ENCODE results near the gene RSRC1. TPM values are rescaled to one million over a fixed set of nuclear protein-coding genes. Genes with fewer than 3 reads are reported as not detected.
A peak's percentile ranks its signal among the peaks of the same experiment; 100 is the strongest.
"Not testable (repeated sequence)": the region's sequence is repeated elsewhere in the genome, so short reads cannot be mapped to it uniquely, and the experiment has no call there.

The RSRC1 gene, protein sequence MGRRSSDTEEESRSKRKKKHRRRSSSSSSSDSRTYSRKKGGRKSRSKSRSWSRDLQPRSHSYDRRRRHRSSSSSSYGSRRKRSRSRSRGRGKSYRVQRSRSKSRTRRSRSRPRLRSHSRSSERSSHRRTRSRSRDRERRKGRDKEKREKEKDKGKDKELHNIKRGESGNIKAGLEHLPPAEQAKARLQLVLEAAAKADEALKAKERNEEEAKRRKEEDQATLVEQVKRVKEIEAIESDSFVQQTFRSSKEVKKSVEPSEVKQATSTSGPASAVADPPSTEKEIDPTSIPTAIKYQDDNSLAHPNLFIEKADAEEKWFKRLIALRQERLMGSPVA
- total RNA-seq (10 to 100 TPM; 35.4 to 43.3 TPM), polyA plus RNA-seq (32.9 TPM)

GRCh38 chr3:158109804-158110657 lies at the start of gene RSRC1:
RSRC1 (plus strand) TSS chr3:158110089; CDS start chr3:158122105, 12,016 bp downstream.
- POLR2A ChIA-PET, result interaction anchor here (0.6 to 1.7 kb wide), 3 partner anchors 14 to 31 kb away, joined by 3 to 9 read pairs (median 3); no protein-coding TSS in a partner anchor
- peaks cover 31% of the 10 kb centered on the region for H3K27me3 ChIP-seq (ENCODE audit: insufficient read depth, low read length, poor library complexity, severe bottlenecking)
- H3K27ac ChIP-seq (ENCODE audit: low read depth, low read length), result peak within 1 kb of the TSS; percentile 78
- Mint-ChIP-seq H3K9me3 (peaks cover 11 to 20% (median 16%) of the 10 kb centered on the region in 5 donors), H3K4me3 (peak within 1 kb of the TSS; percentile 88 to 97 (median 94)), H3K36me3 (peaks cover 1 to 23% (median 13%) of the 10 kb centered on the region in 3 donors), H3K27me3 (peaks cover 39 to 44% of the 10 kb centered on the region in 2 donors), H3K27ac (peak within 1 kb of the TSS; percentile 55 to 92 (median 86)), H3K4me1 (peaks cover 54 to 80% (median 75%) of the 10 kb centered on the region in 3 donors)
- H3K9me3 ChIP-seq (ENCODE audit: low read length), result no peaks in the 10 kb centered on the region
- peak; percentile 68 to 86 (median 73) for DNase-seq
- CTCF ChIA-PET, result interaction anchor here (1.4 to 1.9 kb wide), 2 partner anchors 10 to 15 kb away, joined by 4 read pairs; no protein-coding TSS in a partner anchor
- H3K36me3 ChIP-seq (ENCODE audit: insufficient read depth, low read length), result no peaks in the 10 kb centered on the region
- H3K4me1 ChIP-seq (ENCODE audit: insufficient read depth, low read length), result peaks cover 44% of the 10 kb centered on the region
- H3K4me3 ChIP-seq (ENCODE audit: low read length), result peak within 1 kb of the TSS; percentile 95

GRCh38 chr3:158065574-158065973 lies 44.3 kb upstream of the RSRC1 start:
- CTCF ChIA-PET; H3K9me3 ChIP-seq (ENCODE audit: low read length); H3K4me3 Mint-ChIP-seq; H3K27me3 ChIP-seq (ENCODE audit: insufficient read depth, low read length, poor library complexity, severe bottlenecking); H3K4me3 ChIP-seq (ENCODE audit: low read length); POLR2A ChIA-PET; H3K27ac ChIP-seq (ENCODE audit: low read depth, low read length); H3K27ac Mint-ChIP-seq; H3K4me1 Mint-ChIP-seq; H3K36me3 ChIP-seq (ENCODE audit: insufficient read depth, low read length); H3K9me3 Mint-ChIP-seq; DNase-seq; H3K36me3 Mint-ChIP-seq; H3K4me1 ChIP-seq (ENCODE audit: insufficient read depth, low read length): not testable (repeated sequence)
- H3K27me3 Mint-ChIP-seq, result peaks cover 3 to 53% of the 10 kb centered on the region in 2 donors

GRCh38 chr3:158072790-158073189 lies 37.1 kb upstream of the RSRC1 start:
- H3K9me3 ChIP-seq (ENCODE audit: low read length), result no peaks in the 10 kb centered on the region
- peaks cover 6% of the 10 kb centered on the region for H3K27me3 ChIP-seq (ENCODE audit: insufficient read depth, low read length, poor library complexity, severe bottlenecking)
- no peak overlapping the region for H3K4me3 Mint-ChIP-seq
- H3K27me3 Mint-ChIP-seq, result peaks cover 13 to 38% of the 10 kb centered on the region in 2 donors
- CTCF ChIA-PET, result no interaction called here
- no peaks in the 10 kb centered on the region for H3K36me3 ChIP-seq (ENCODE audit: insufficient read depth, low read length)
- H3K27ac ChIP-seq (ENCODE audit: low read depth, low read length), result no peak overlapping the region
- H3K27ac Mint-ChIP-seq, result no peak overlapping the region
- H3K9me3 Mint-ChIP-seq, result no peaks in the 10 kb centered on the region
- H3K4me1 ChIP-seq (ENCODE audit: insufficient read depth, low read length), result no peaks in the 10 kb centered on the region
- no peak overlapping the region for H3K4me3 ChIP-seq (ENCODE audit: low read length)
- DNase-seq, result no peak
- no peaks in the 10 kb centered on the region for H3K4me1 Mint-ChIP-seq
- POLR2A ChIA-PET, result no interaction called here
- H3K36me3 Mint-ChIP-seq, result no peaks in the 10 kb centered on the region

DNA sequence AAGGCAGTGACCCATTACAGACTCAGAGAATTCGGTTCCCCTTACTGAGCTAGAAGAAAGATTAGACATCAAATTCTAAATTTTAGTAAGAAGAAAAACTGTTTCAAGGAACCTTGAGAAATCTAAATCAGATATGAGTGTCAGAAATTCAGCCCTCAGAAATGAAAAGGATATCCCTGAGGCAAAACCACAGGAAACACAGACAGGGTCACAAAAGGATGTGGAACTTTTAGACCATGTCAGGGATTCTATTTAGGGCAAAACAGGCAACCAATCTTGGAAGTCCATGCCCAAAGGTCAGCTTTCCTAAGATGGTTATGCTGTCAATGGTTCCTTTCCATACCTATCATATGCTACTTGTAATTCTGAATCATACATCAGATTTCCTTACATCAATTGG lies 35.3 kb upstream of the RSRC1 start:
- ChIA-PET CTCF (no interaction called here), POLR2A (no interaction called here)
- Histone ChIP-seq H3K9me3 (ENCODE audit: low read length) (no peaks in the 10 kb centered on the region), H3K4me3 (ENCODE audit: low read length) (no peak overlapping the region), H3K4me1 (ENCODE audit: insufficient read depth, low read length) (no peaks in the 10 kb centered on the region), H3K27me3 (ENCODE audit: insufficient read depth, low read length, poor library complexity, severe bottlenecking) (peaks cover 6% of the 10 kb centered on the region), H3K27ac (ENCODE audit: low read depth, low read length) (no peak overlapping the region), H3K36me3 (ENCODE audit: insufficient read depth, low read length) (no peaks in the 10 kb centered on the region)
- Mint-ChIP-seq H3K36me3 (no peaks in the 10 kb centered on the region), H3K27ac (no peak overlapping the region), H3K4me1 (no peaks in the 10 kb centered on the region), H3K9me3 (no peaks in the 10 kb centered on the region), H3K27me3 (peaks cover 13 to 40% of the 10 kb centered on the region in 2 donors), H3K4me3 (no peak overlapping the region)
- no peak for DNase-seq

DNA sequence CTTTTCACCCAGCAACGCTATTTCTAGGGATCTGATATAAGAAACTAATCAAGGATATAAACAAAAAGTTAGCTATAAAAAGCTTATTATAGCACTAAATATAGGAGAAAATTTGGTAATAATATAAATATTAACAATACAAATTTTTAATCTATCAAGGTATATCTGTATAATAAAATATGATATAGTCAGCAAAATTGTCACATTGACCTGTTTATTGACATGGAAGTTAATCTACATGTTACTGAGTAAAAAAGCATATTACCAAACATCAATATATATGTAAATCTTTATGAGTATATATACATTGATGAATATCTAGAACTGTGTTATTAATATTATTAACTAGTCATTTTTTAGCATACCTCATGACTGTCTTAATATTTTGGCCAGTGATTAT lies 30.3 kb upstream of the RSRC1 start:
- Histone ChIP-seq H3K4me1 (ENCODE audit: insufficient read depth, low read length) (no peaks in the 10 kb centered on the region), H3K9me3 (ENCODE audit: low read length) (no peaks in the 10 kb centered on the region), H3K36me3 (ENCODE audit: insufficient read depth, low read length) (no peaks in the 10 kb centered on the region), H3K27me3 (ENCODE audit: insufficient read depth, low read length, poor library complexity, severe bottlenecking) (no peaks in the 10 kb centered on the region), H3K4me3 (ENCODE audit: low read length) (no peak overlapping the region), H3K27ac (ENCODE audit: low read depth, low read length) (no peak overlapping the region)
- no peak for DNase-seq
- H3K27me3 Mint-ChIP-seq, result peaks cover 16 to 37% of the 10 kb centered on the region in 2 donors
- no peaks in the 10 kb centered on the region for H3K4me1 Mint-ChIP-seq
- no peaks in the 10 kb centered on the region for H3K36me3 Mint-ChIP-seq
- H3K27ac Mint-ChIP-seq, result no peak overlapping the region
- ChIA-PET CTCF (no interaction called here), POLR2A (no interaction called here)
- H3K9me3 Mint-ChIP-seq, result no peaks in the 10 kb centered on the region
- no peak overlapping the region for H3K4me3 Mint-ChIP-seq

GRCh38 chr3:158084651-158085050 lies 25.2 kb upstream of the RSRC1 start:
- Mint-ChIP-seq H3K27ac (no peak overlapping the region), H3K36me3 (no peaks in the 10 kb centered on the region), H3K4me1 (no peaks in the 10 kb centered on the region), H3K27me3 (peaks cover 18 to 48% of the 10 kb centered on the region in 2 donors), H3K9me3 (peaks cover 0 to 1% (median 0%) of the 10 kb centered on the region in 5 donors), H3K4me3 (no peak overlapping the region)
- ChIA-PET POLR2A (no interaction called here), CTCF (no interaction called here)
- H3K9me3 ChIP-seq (ENCODE audit: low read length), result no peaks in the 10 kb centered on the region
- H3K4me3 ChIP-seq (ENCODE audit: low read length), result no peak overlapping the region
- no peak for DNase-seq
- H3K27ac ChIP-seq (ENCODE audit: low read depth, low read length), result no peak overlapping the region
- no peaks in the 10 kb centered on the region for H3K27me3 ChIP-seq (ENCODE audit: insufficient read depth, low read length, poor library complexity, severe bottlenecking)
- no peaks in the 10 kb centered on the region for H3K4me1 ChIP-seq (ENCODE audit: insufficient read depth, low read length)
- no peaks in the 10 kb centered on the region for H3K36me3 ChIP-seq (ENCODE audit: insufficient read depth, low read length)

DNA sequence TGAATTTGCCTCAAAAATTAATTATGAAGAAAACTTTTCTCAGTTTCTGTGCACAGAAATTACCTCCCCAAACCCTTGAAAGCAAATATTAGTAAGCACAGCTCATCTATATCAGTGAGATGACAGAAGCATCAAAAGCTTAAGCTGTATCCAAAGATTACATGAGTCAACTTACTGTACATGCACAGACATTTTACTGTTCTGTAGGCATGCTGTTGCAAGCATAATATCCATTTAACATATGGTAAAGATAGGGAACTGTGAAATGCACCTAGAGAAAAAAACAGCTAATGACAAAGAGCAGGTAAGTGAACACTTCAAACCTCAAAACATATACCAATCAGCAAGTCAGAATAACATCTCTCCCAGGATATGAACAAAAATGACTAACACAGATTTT lies 24.5 kb upstream of the RSRC1 start:
- CTCF ChIA-PET, result no interaction called here

DNA sequence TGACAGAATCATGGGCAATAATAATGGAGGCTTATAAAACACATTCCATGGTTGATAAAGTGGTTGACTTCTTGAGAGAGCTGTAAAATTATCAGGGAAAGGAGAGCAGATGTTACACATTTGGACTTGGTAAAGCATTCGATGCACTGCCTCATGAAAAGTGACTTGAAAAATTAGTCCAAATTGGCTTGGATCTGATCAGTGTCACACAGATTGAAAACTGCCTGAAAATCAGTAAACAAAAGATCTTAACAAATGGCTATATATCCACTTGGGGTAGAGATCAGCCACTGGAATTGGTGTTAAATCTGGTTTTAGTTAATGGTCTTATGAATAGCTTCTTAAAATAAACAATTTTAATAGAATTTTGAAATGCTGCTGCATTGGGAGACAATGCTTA lies 24.0 kb upstream of the RSRC1 start:
- Histone ChIP-seq H3K4me1 (ENCODE audit: insufficient read depth, low read length) (no peaks in the 10 kb centered on the region), H3K36me3 (ENCODE audit: insufficient read depth, low read length) (no peaks in the 10 kb centered on the region), H3K4me3 (ENCODE audit: low read length) (no peak overlapping the region), H3K27me3 (ENCODE audit: insufficient read depth, low read length, poor library complexity, severe bottlenecking) (no peaks in the 10 kb centered on the region), H3K9me3 (ENCODE audit: low read length) (no peaks in the 10 kb centered on the region), H3K27ac (ENCODE audit: low read depth, low read length) (no peak overlapping the region)
- Mint-ChIP-seq H3K27ac (no peak overlapping the region), H3K4me1 (no peaks in the 10 kb centered on the region), H3K4me3 (no peak overlapping the region), H3K9me3 (peaks cover 0 to 1% (median 0%) of the 10 kb centered on the region in 5 donors), H3K27me3 (peaks cover 22 to 60% of the 10 kb centered on the region in 2 donors), H3K36me3 (no peaks in the 10 kb centered on the region)
- ChIA-PET POLR2A (no interaction called here), CTCF (no interaction called here)
- no peak for DNase-seq

More for the DNA sequence above, 24.5 kb upstream of the RSRC1 start:
- no peak for DNase-seq
- no peaks in the 10 kb centered on the region for H3K4me1 Mint-ChIP-seq
- H3K36me3 Mint-ChIP-seq, result no peaks in the 10 kb centered on the region
- POLR2A ChIA-PET, result no interaction called here
- H3K9me3 Mint-ChIP-seq, result peaks cover 0 to 1% (median 0%) of the 10 kb centered on the region in 5 donors
- H3K9me3 ChIP-seq (ENCODE audit: low read length), result no peaks in the 10 kb centered on the region
- H3K27me3 Mint-ChIP-seq, result peaks cover 21 to 55% of the 10 kb centered on the region in 2 donors
- H3K4me1 ChIP-seq (ENCODE audit: insufficient read depth, low read length), result no peaks in the 10 kb centered on the region
- H3K27ac ChIP-seq (ENCODE audit: low read depth, low read length), result no peak overlapping the region
- H3K4me3 ChIP-seq (ENCODE audit: low read length), result no peak overlapping the region
- H3K36me3 ChIP-seq (ENCODE audit: insufficient read depth, low read length), result no peaks in the 10 kb centered on the region
- H3K27me3 ChIP-seq (ENCODE audit: insufficient read depth, low read length, poor library complexity, severe bottlenecking), result no peaks in the 10 kb centered on the region
- H3K4me3 Mint-ChIP-seq, result no peak overlapping the region
- no peak overlapping the region for H3K27ac Mint-ChIP-seq
